AG09319 (cell line): ENCODE results near the gene CLCC1.
"Not testable (repeated sequence)": the region's sequence is repeated elsewhere in the genome, so short reads cannot be mapped to it uniquely, and the experiment has no call there.

ENCODE experiments used
- DNase-seq: peaks from one replicate; pipeline ENCODE4 v3.0.0-alpha.2; 2010; ENCODE audit warnings: low read depth; ENCODE audit errors: extremely low read depth
- TF ChIP-seq, protein P1 (sequence below): IDR thresholded peaks from 2 replicates; pipeline ENCODE4 v1.5.1; 2011; ENCODE audit warnings: low read depth, mild to moderate bottlenecking, inconsistent platforms, low read length, moderate library complexity

The CLCC1 gene

DNA sequence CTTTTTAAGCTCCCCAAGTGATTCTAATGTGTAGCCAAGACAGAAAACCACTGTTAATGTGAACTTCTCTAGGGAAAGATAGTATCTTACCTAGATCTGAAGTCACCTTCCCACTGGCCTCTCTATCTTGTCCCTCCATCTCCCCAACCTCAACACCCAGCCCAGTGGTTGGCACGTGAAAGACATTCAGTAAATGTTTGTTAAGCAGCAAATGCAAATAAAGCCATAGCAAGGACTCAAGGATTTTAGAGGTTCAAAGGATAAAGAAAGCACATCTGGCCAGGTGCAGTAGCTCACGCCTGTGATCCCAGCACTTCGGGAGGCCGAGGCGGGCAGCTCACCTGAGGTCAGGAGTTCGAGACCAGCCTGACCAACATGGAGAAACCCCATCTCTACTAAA, 9.8 kb downstream of the CLCC1 start:
- TF ChIP-seq, protein P1, sequence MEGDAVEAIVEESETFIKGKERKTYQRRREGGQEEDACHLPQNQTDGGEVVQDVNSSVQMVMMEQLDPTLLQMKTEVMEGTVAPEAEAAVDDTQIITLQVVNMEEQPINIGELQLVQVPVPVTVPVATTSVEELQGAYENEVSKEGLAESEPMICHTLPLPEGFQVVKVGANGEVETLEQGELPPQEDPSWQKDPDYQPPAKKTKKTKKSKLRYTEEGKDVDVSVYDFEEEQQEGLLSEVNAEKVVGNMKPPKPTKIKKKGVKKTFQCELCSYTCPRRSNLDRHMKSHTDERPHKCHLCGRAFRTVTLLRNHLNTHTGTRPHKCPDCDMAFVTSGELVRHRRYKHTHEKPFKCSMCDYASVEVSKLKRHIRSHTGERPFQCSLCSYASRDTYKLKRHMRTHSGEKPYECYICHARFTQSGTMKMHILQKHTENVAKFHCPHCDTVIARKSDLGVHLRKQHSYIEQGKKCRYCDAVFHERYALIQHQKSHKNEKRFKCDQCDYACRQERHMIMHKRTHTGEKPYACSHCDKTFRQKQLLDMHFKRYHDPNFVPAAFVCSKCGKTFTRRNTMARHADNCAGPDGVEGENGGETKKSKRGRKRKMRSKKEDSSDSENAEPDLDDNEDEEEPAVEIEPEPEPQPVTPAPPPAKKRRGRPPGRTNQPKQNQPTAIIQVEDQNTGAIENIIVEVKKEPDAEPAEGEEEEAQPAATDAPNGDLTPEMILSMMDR = no peak
- no peak for DNase-seq

DNA sequence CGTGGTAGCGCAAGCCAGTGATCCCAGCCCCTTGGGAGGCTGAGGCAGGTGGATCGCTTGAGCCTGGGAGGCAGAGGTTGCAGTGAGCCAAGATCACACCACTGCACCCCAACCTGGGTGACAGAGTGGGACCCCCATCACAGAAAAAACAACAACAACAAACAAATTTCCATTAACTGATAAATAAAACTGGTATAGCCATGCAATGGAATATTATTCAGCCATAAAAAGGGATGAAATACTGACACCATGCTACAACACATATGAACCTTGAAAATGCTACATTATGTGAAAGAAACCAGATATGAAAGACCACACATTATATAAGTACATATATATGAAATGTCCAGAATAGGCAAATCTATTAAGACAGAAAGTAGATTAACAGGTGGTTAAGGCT, 12.0 kb downstream of the CLCC1 start:
- no peak for DNase-seq
- TF ChIP-seq, protein P1 = no peak

DNA sequence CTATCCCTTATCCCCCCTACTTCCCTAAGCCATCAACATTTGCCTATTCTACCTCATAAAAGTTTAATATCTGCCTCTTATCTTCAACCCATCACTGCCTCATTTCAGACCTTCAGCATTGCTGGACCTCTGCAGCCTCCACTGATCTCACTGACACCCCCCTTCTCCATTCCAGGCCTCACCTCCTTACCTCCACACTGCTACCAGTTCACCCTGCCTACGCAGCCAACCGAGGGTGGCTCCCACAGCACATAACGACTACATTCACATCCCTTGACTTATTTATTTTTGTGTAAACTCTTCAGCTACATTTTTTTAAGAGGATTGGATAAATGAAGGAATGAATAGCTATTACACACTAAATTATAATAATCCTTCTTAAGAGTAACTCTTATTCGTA, 14.2 kb downstream of the CLCC1 start:
- TF ChIP-seq, protein P1 = no peak

DNA sequence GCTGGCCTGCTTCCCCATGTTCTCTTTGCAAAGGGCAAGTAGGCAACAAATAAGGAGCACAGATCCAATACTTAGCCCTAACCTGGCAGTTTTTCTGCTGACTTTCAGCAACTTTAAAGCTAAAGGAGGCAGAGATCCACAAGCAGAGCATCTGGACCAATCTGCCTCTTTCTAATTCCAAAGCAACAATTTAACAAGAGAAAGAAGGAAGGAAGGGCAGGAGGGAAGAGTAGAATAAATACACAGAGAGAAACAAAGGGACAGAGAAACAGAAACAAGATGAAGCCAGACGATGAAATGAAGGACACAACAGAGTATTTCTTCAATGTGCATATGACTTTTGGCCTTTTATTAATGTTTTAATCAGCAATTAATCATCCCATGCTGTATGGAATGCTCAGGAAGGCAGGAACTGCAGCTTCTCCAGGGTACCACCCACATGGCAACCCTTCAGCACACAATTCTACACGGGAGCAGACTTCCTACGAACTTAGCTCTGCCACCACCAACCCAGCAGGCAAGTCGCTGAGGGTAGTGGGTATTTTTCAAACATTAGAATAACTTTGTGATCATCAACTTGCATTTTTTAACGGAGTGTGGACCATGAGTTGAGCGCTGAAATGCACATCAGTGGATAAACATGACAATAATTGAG, 15.3 kb downstream of the CLCC1 start:
- TF ChIP-seq, protein P1 = no peak
- DNase-seq = no peak

More for the DNA sequence above, 14.2 kb downstream of the CLCC1 start:
- DNase-seq = no peak

DNA sequence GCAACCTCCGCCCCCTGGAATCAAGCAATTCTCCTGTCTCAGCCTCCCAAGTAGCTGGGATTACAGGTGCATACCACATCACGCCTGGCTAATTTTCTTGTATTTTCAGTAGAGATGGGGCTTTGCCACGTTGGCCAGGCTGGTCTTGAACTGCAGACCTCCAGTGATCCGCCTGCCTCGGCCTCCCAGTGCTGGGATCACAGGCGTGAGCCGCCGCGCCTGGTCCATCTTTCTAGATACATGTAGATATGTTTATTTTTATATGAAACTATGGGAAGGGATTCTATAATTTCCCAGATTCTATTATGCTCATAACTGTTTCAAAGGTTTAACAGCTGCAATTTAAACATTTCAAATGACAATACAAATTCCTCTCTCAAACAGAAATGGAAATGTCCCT, 27.1 kb downstream of the CLCC1 start:
- no peak for DNase-seq
- TF ChIP-seq, protein P1 = no peak

DNA sequence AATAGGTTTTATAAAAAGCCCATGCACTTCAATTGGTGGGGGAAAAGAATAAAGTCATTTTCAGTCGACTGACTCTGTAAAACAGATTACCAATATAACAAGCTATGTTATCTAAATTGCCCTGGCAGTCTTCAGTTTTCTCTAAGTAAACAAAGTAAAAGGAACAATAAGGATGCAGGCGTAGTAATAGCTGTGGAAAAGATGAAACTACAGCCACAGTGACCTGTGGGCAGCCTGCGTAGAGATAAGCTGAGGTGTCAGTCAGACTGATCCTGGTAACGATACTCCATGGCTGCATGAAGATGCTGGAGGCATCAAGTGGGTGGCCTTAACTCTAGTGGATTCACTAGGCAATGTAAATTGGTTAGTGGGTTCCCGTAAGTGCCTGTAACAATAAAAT, 29.3 kb downstream of the CLCC1 start:
- DNase-seq = no peak
- TF ChIP-seq, protein P1 = no peak

DNA sequence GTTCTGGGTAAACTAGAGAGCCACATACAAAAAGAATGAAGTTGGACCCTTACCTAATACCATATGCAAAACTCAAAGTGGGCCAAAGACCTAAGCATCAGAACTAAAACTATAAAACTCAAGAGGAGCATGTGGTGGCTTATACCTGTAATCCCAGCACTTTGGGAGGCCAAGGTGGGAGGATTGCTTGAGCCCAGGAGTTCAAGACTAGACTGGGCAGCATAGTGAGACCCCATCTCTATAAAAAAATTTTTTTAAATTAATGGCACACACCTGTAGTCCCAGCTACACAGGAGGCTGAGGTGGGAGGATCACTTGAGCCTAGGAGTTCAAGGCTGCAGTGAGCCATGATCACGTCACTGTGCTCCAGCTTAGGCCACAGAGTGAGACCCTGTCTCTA, 35.7 kb downstream of the CLCC1 start:
- not testable (repeated sequence) for DNase-seq

DNA sequence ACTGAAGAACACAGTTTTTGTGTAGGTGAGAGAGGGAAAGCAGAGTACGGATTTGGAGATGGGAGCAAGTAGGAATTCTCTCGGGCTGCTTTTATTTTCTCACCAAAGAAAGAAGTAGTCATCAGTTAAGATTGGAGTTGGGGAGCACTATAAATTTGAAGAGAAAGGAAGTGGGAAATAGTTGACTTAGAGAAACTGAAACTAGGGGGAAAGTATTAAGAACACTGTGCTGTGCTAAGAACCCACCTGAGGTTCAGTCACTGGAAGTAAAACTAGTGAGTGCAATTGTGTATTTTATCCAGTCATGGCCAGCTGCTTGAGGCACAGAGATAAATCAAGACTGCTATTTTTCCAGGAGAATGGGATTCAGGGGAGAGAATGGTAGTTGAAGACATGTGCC, 37.4 kb downstream of the CLCC1 start:
- DNase-seq = no peak

More for the DNA sequence above, 37.4 kb downstream of the CLCC1 start:
- TF ChIP-seq, protein P1 = no peak
